ENCODE measurements around the gene YIPF5.

The YIPF5 gene

DNA sequence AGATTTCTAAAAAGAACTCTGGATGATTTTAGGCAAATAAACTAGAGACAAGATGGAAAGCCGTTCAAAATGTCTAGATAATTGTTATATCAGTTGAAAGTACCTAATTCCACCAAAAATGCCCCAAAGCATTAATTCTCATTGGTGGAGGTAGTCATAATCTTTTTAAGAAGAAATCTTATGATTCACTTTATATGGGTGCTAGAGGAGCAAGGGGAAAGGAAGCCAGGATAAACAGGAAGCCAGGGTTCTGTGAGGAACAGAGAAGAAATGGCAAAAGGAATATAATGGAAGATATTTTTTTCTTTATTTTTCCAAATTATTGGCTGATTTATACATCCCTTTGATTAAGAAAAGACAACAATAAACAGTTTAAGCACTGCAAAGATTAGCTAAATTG lies 7.8 kb downstream of the YIPF5 start:
- no peak overlapping the region for H3K4me3 Mint-ChIP-seq
- H3K9me3 Mint-ChIP-seq: no peaks in the 10 kb centered on the region
- H3K36me3 Mint-ChIP-seq (ENCODE audit: low read depth): peaks cover 52% of the 10 kb centered on the region
- H3K27me3 Mint-ChIP-seq (ENCODE audit: low read depth): no peaks in the 10 kb centered on the region
- TF ChIP-seq, protein P1, sequence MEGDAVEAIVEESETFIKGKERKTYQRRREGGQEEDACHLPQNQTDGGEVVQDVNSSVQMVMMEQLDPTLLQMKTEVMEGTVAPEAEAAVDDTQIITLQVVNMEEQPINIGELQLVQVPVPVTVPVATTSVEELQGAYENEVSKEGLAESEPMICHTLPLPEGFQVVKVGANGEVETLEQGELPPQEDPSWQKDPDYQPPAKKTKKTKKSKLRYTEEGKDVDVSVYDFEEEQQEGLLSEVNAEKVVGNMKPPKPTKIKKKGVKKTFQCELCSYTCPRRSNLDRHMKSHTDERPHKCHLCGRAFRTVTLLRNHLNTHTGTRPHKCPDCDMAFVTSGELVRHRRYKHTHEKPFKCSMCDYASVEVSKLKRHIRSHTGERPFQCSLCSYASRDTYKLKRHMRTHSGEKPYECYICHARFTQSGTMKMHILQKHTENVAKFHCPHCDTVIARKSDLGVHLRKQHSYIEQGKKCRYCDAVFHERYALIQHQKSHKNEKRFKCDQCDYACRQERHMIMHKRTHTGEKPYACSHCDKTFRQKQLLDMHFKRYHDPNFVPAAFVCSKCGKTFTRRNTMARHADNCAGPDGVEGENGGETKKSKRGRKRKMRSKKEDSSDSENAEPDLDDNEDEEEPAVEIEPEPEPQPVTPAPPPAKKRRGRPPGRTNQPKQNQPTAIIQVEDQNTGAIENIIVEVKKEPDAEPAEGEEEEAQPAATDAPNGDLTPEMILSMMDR (IDR thresholded peaks at IDR 0.05; ENCODE audit: unreplicated experiment in 3 of 3): no peak
- H3K27ac Mint-ChIP-seq: no peak overlapping the region
- peaks cover 9% of the 10 kb centered on the region for H3K4me1 Mint-ChIP-seq

DNA sequence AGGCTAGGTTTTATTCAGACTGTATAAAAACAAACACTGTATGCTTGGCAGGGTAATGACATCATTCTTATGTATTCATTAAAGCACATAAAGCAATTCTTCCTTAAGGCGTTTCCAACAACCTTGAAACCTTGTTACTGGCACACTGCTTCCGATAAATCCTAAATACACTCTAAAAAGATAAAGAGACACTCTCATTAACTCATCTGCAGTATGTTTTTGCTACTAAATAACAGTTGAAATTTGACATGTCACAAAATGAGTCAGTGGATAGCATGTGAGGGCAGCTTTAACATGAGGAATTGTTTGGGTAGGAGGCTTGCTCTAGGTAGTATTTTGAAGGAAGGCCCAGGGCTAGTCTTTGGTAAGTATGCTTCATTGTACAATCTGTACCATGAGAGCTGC lies 13.7 kb downstream of the YIPF5 start:
- Mint-ChIP-seq H3K9me3 (no peaks in the 10 kb centered on the region), H3K27ac (peak overlapping the region in 1 of 3 experiments; percentile 47), H3K36me3 (ENCODE audit: low read depth) (peaks cover 21% of the 10 kb centered on the region), H3K4me3 (no peak overlapping the region), H3K4me1 (no peaks in the 10 kb centered on the region), H3K27me3 (ENCODE audit: low read depth) (no peaks in the 10 kb centered on the region)
- TF ChIP-seq, protein P1 (IDR thresholded peaks at IDR 0.05; ENCODE audit: unreplicated experiment in 3 of 3): no peak

DNA sequence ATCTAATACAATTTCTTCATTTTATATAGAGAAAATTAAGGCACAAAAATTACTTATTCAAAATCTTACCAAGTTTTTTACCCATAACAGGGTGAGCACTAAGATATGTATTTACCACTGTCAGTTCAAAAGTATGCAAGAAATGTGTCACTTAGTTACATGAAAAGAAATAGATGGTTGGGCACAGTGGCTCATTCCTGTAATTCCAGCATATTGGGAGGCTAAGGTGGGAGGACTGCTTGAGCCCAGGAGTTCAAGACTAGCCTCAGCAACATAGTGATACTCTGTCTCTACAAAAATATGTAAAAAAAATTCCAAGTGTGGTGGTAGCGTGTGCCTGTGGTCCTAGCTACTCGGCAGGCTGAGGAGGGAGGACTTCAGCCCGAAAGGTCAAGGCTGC lies 19.4 kb downstream of the YIPF5 start:
- no peaks in the 10 kb centered on the region for H3K9me3 Mint-ChIP-seq

DNA sequence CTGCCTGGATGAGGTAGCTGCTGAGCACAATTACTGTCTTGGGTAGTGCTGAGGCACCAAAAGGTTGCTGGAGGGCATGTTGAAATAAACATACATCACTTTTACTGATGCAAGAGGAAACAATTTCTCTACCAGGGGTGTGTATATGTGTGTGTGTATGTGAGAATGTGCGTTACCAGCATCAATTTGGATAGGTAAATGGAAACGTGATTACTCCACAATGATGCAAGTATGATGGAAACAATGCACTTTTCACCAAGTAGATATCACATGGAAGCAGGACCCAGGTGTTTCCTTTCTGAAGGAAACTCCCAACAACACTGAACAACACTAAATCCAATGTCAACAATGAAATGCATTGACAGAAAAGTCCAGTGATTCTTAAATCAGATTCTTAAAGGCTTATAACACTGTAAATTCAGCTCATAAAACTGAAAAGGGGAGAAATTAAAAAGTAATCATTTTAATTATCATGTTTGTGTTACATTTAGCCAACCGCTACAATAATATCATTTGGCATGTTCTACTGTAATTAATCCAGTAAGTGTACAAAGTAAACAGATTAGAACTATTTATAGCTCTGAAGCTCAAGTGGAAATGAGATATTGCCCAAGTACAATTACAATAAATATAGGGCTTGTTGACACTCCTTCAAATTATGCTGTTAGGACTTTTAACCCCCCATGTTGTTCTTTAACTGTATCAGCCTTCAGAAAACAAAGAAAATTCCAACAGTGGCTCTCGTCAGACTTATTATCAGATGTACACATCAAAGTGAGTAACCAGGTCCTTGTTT lies 25.3 kb downstream of the YIPF5 start:
- peak overlapping the region; percentile 2 to 66 (median 14) for H3K27ac Mint-ChIP-seq

More for the DNA sequence above, 19.4 kb downstream of the YIPF5 start:
- TF ChIP-seq, protein P1 (IDR thresholded peaks at IDR 0.05; ENCODE audit: unreplicated experiment in 3 of 3): no peak
- H3K36me3 Mint-ChIP-seq (ENCODE audit: low read depth): no peaks in the 10 kb centered on the region
- H3K27ac Mint-ChIP-seq: peak overlapping the region in 2 of 3 experiments; percentile 5 to 61
- H3K4me1 Mint-ChIP-seq: no peaks in the 10 kb centered on the region
- H3K27me3 Mint-ChIP-seq (ENCODE audit: low read depth): no peaks in the 10 kb centered on the region
- no peak overlapping the region for H3K4me3 Mint-ChIP-seq

DNA sequence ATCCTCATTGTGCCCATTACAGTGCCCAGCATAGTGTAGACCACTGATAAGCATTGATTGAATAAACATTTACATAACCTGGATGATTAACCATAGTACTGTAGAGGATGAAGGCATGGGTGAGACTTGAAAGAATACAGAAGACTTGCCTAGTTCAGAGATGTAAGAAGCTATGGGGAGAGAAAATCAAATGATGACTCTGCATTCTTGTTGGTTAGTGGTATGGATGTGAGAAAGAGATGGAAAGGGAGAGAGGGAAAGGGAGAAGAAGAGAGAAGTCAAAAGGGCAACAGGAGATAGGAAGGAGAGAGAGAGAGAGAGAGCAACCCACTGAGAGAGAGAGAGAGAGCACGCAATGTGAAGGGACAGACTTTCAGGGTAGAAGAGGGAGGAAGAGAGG lies 26.8 kb downstream of the YIPF5 start:
- Mint-ChIP-seq H3K4me1 (peaks cover 33% of the 10 kb centered on the region), H3K9me3 (no peaks in the 10 kb centered on the region), H3K27me3 (ENCODE audit: low read depth) (no peaks in the 10 kb centered on the region), H3K4me3 (no peak overlapping the region), H3K36me3 (ENCODE audit: low read depth) (no peaks in the 10 kb centered on the region), H3K27ac (peak overlapping the region in 2 of 3 experiments; percentile 7 to 12)
- TF ChIP-seq, protein P1 (IDR thresholded peaks at IDR 0.05; ENCODE audit: unreplicated experiment in 3 of 3): no peak

More for the DNA sequence above, 25.3 kb downstream of the YIPF5 start:
- Mint-ChIP-seq H3K27me3 (ENCODE audit: low read depth) (no peaks in the 10 kb centered on the region), H3K4me1 (peaks cover 19% of the 10 kb centered on the region), H3K36me3 (ENCODE audit: low read depth) (no peaks in the 10 kb centered on the region), H3K9me3 (no peaks in the 10 kb centered on the region), H3K4me3 (no peak overlapping the region)
- TF ChIP-seq, protein P1 (IDR thresholded peaks at IDR 0.05; ENCODE audit: unreplicated experiment in 3 of 3): no peak

DNA sequence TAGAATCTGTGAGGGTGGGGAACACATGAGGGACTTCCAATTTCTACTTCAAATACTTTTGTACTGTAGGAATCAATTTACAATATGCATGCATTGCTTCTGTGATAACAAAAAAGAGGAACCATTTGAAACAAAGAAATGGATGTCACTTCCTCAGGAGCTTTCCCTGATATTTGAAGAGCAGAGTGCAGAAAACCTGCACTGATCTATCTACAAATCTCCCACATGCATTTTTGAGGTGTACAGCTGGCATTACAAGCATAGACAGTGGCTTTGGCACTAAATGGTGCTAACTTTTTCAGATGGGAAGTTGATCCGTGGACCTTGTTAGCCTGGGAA lies 27.7 kb downstream of the YIPF5 start:
- Mint-ChIP-seq H3K27me3 (ENCODE audit: low read depth) (no peaks in the 10 kb centered on the region), H3K27ac (peak overlapping the region in 1 of 3 experiments; percentile 67), H3K9me3 (no peaks in the 10 kb centered on the region), H3K36me3 (ENCODE audit: low read depth) (no peaks in the 10 kb centered on the region), H3K4me3 (no peak overlapping the region), H3K4me1 (peaks cover 34% of the 10 kb centered on the region)
- TF ChIP-seq, protein P1 (IDR thresholded peaks at IDR 0.05; ENCODE audit: unreplicated experiment in 3 of 3): no peak

Measured in nephron (organoid).